Erythroblast (primary cell): ENCODE results near the gene TCF7.

Experiments
- GATA1 ChIP-seq: IDR thresholded peaks from 2 replicates; pipeline ENCODE4 v1.6.1; 2011; ENCODE audit warnings: low read depth, mild to moderate bottlenecking, control low read depth, low read length, moderate library complexity
- POLR2A ChIP-seq: IDR thresholded peaks from 2 replicates; pipeline ENCODE4 v1.6.1; 2011; ENCODE audit warnings: mild to moderate bottlenecking, low read length

DNA sequence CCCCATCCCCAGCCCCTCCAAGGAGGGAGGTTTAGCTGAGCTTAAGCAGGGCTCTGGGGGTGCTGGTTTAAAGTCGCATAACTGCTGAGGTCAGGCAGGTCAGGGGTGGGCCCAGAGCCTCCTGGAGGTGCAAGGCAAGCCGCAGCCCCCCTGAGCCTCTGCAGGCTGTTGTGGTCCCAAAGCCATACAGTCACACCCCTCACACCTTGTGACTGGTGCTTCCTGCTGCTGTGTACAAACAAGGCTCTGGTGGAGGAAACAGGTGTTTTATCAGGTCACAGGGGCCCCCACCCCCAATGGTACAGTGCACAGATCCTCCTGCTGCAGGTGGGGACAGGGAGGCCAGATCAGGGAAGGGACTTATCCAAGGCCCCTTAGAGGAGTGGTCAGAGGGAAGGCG, 8.0 kb downstream of the TCF7 start:
- no peak for TF ChIP-seq POLR2A
- no peak for TF ChIP-seq GATA1
